Neuronal stem cell (in vitro differentiated cells): Measurements from ENCODE around the gene CANT1.

Experiments
- DNase-seq: peaks from one replicate; pipeline ENCODE4 v3.0.0-alpha.2; 2013; ENCODE audit warnings: low spot score
- H2AFZ ChIP-seq: one replicate; pipeline ENCODE4 v1.6.1; 2013; ENCODE audit warnings: mild to moderate bottlenecking, low read length, inconsistent platforms
- H2AK5ac ChIP-seq: 2 replicates; pipeline ENCODE4 v1.6.1; 2013; ENCODE audit warnings: low read depth, mild to moderate bottlenecking, inconsistent platforms, low read length, moderate library complexity, mixed read lengths
- H2BK120ac ChIP-seq: 2 replicates; pipeline ENCODE4 v1.6.1; 2013; ENCODE audit warnings: low read depth, mild to moderate bottlenecking, inconsistent platforms, low read length, moderate library complexity, mixed read lengths
- H2BK12ac ChIP-seq: one replicate; pipeline ENCODE4 v1.6.1; 2013; ENCODE audit warnings: low read length, inconsistent platforms
- H2BK15ac ChIP-seq: 2 replicates; pipeline ENCODE4 v1.6.1; 2013; ENCODE audit warnings: mild to moderate bottlenecking, low read length, inconsistent platforms, mixed read lengths
- H2BK5ac ChIP-seq: one replicate; pipeline ENCODE4 v1.6.1; 2013; ENCODE audit warnings: inconsistent platforms, mild to moderate bottlenecking, low read length, moderate library complexity
- H3K14ac ChIP-seq: one replicate; pipeline ENCODE4 v1.6.1; 2013; ENCODE audit warnings: low read length, inconsistent platforms
- H3K18ac ChIP-seq: 2 replicates; pipeline ENCODE4 v1.6.1; 2013; ENCODE audit warnings: low read length, inconsistent platforms
- H3K23ac ChIP-seq: 2 replicates; pipeline ENCODE4 v1.6.1; 2013; ENCODE audit warnings: low read depth, mild to moderate bottlenecking, mixed read lengths, low read length, inconsistent platforms; ENCODE audit not compliant: poor library complexity
- H3K27ac ChIP-seq: replicated peaks from 3 replicates; pipeline ENCODE4 v1.5.1; 2013; ENCODE audit warnings: low read length, inconsistent platforms
- H3K27me3 ChIP-seq, 3 experiments: 2 replicates each; pipeline ENCODE4 v1.6.1; 2013; ENCODE audit warnings: low read length in 3 of 3, mild to moderate bottlenecking in 2 of 3, inconsistent platforms in 1 of 3, low read depth in 1 of 3, mixed read lengths in 1 of 3, moderate library complexity in 1 of 3; ENCODE audit not compliant: control insufficient read depth in 3 of 3, insufficient read depth in 3 of 3
- H3K36me3 ChIP-seq, 2 donors: replicated peaks in 1 of 2; 2 replicates each; pipeline ENCODE4 v1.6.1; 2013; ENCODE audit warnings: low read length in 2 of 2; ENCODE audit not compliant: control insufficient read depth in 2 of 2, insufficient read depth in 2 of 2
- H3K4ac ChIP-seq: 2 replicates; pipeline ENCODE4 v1.6.1; 2013; ENCODE audit warnings: inconsistent platforms, mild to moderate bottlenecking, low read length, moderate library complexity
- H3K4me1 ChIP-seq, 2 donors: 1 replicate in 1 of 2; 2 replicates in 1 of 2; pipeline ENCODE4 v1.6.1; 2013; ENCODE audit warnings: low read length in 2 of 2, low read depth in 1 of 2; ENCODE audit not compliant: control insufficient read depth in 2 of 2, insufficient read depth in 1 of 2
- H3K4me2 ChIP-seq: one replicate; pipeline ENCODE4 v1.6.1; 2013; ENCODE audit warnings: mild to moderate bottlenecking, low read length, inconsistent platforms; ENCODE audit not compliant: insufficient read depth, poor library complexity, severe bottlenecking
- H3K4me3 ChIP-seq, 2 donors: 2 replicates each; pipeline ENCODE4 v1.5.1; 2013; ENCODE audit warnings: low read length in 2 of 2, mild to moderate bottlenecking in 2 of 2, inconsistent platforms in 1 of 2, moderate library complexity in 1 of 2
- H3K79me1 ChIP-seq: one replicate; pipeline ENCODE4 v1.6.1; 2013; ENCODE audit warnings: low read depth, mild to moderate bottlenecking, inconsistent platforms, low read length, moderate library complexity
- H3K9ac ChIP-seq: one replicate; pipeline ENCODE4 v1.6.1; 2013; ENCODE audit warnings: mild to moderate bottlenecking, low read depth, low read length, inconsistent platforms; ENCODE audit not compliant: poor library complexity
- H3K9me3 ChIP-seq, 2 donors: replicated peaks in 1 of 2; 2 replicates each; pipeline versions ENCODE3 to v1.6.1; 2013; ENCODE audit warnings: low read length in 2 of 2, mild to moderate bottlenecking in 2 of 2, inconsistent platforms in 1 of 2, low read depth in 1 of 2, mixed read lengths in 1 of 2, moderate library complexity in 1 of 2; ENCODE audit not compliant: control insufficient read depth in 2 of 2, insufficient read depth in 1 of 2
- H4K8ac ChIP-seq: one replicate; pipeline ENCODE4 v1.6.1; 2013; ENCODE audit warnings: low read depth, mild to moderate bottlenecking, inconsistent platforms, low read length, moderate library complexity
- H4K91ac ChIP-seq: one replicate; pipeline ENCODE4 v1.6.1; 2013; ENCODE audit warnings: low read length, low read depth, mild to moderate bottlenecking, inconsistent platforms; ENCODE audit not compliant: poor library complexity
- WGBS, 2 donors: extraction: QIAGEN DNeasy Blood & Tissue Kit; methylation state at CpG; one replicate each; pipeline ENCODE4 v1.1.7; 2013; ENCODE audit warnings: missing lambda C conversion rate in 2 of 2, mixed read lengths in 1 of 2; ENCODE audit not compliant: insufficient read length in 2 of 2, insufficient replicate concordance in 1 of 2; ENCODE audit errors: extremely low coverage in 2 of 2; 5-methylcytosine and 5-hydroxymethylcytosine counted together

Gene CANT1

DNA sequence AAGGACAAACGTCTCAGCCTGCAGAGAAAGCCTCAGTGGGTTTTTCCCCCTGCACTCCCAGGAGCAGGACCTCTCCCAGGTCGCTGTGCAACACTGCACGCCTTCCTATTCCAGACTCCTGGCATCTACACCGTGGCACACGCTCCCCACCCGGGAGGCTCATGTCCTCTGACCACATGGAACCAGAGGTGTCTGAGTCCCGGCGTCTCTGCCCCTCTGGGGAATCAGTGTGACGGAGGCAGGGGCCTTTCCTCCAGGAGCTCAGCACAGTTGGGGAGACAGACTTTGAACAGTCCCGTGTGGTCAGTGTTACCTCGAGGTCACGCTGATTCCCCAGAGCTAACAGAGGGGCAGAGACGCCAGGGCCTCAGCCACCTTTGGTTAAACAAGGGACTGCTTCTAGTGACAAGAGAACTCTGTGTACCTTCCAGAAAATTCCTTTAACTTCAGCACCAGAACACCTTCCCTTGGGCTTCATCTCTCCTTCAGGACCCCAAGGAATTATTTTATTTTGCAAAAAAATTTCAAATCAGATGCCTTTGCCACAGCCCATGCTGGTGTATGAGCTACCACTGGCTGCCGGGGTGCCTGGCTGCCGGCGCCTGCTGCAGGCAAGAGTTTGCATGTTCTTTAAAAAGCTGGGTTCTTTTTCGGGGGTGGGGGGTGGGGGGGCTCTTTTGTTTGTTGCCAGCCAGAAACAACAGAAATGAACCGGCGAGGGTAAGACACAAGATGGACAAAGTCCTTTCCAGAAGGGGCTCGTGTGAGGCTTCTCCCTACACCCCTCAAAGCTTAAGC lies 6.6 kb downstream of the CANT1 start:
- no peak overlapping the region for H3K23ac ChIP-seq
- H2BK12ac ChIP-seq = no peak overlapping the region
- no peak overlapping the region for H3K27ac ChIP-seq
- H3K18ac ChIP-seq = no peak overlapping the region
- peaks cover 5 to 39% of the 10 kb centered on the region in 2 donors for H3K36me3 ChIP-seq
- H4K91ac ChIP-seq = no peak overlapping the region
- H2AFZ ChIP-seq = no peak overlapping the region
- H4K8ac ChIP-seq = no peak overlapping the region
- H3K4me1 ChIP-seq = peaks cover 4 to 6% of the 10 kb centered on the region in 2 donors
- H2AK5ac ChIP-seq = no peak overlapping the region
- no peak for DNase-seq
- no peaks in the 10 kb centered on the region for H3K27me3 ChIP-seq
- no peaks in the 10 kb centered on the region for H3K9me3 ChIP-seq
- no peak overlapping the region for H3K4me2 ChIP-seq
- H2BK15ac ChIP-seq = no peak overlapping the region
- H2BK120ac ChIP-seq = no peak overlapping the region
- H3K9ac ChIP-seq = no peak overlapping the region
- WGBS, 2 donors = no CpG with 5 or more reads among the region's 20 CpGs
- H3K4ac ChIP-seq = no peak overlapping the region
- H3K4me3 ChIP-seq = no peak overlapping the region
- H3K14ac ChIP-seq = no peak overlapping the region
- peaks cover 28% of the 10 kb centered on the region for H3K79me1 ChIP-seq
- H2BK5ac ChIP-seq = no peak overlapping the region

DNA sequence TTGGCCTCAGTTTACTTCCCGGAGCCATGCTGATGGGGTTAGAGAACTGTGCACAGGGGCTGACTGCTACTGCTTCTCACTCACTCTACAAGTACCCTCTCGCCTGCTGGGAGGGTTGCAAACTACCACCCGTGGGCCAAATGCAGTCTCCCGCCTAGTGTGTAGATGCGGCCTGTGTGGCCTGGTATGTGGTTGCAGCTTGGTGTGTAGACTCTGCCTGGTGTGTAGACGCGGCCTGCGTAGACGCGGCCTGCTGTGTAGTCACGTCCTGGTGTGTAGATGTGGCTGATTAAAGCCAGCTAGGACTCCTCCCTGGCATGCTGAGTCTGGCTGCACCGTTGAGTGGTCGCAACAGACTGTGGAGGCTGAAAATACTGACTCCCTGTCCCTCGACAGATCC lies 7.3 kb downstream of the CANT1 start:
- H3K27ac ChIP-seq = no peak overlapping the region
- no peak overlapping the region for H3K4me2 ChIP-seq
- no peak overlapping the region for H3K14ac ChIP-seq
- no peak overlapping the region for H3K9ac ChIP-seq
- H4K8ac ChIP-seq = no peak overlapping the region
- H4K91ac ChIP-seq = no peak overlapping the region
- no peak overlapping the region for H3K4me3 ChIP-seq
- H2BK15ac ChIP-seq = no peak overlapping the region
- no peak overlapping the region for H2BK120ac ChIP-seq
- H3K18ac ChIP-seq = no peak overlapping the region
- peaks cover 9 to 39% of the 10 kb centered on the region in 2 donors for H3K36me3 ChIP-seq
- no peak overlapping the region for H2AFZ ChIP-seq
- H3K4me1 ChIP-seq = peaks cover 4 to 6% of the 10 kb centered on the region in 2 donors
- no peak overlapping the region for H2AK5ac ChIP-seq
- no peaks in the 10 kb centered on the region for H3K27me3 ChIP-seq
- no peak overlapping the region for H2BK5ac ChIP-seq
- no CpG with 5 or more reads among the region's 14 CpGs for WGBS, 2 donors
- no peak overlapping the region for H3K23ac ChIP-seq
- H3K79me1 ChIP-seq = peaks cover 29% of the 10 kb centered on the region
- H3K4ac ChIP-seq = no peak overlapping the region
- DNase-seq = no peak
- no peaks in the 10 kb centered on the region for H3K9me3 ChIP-seq
- no peak overlapping the region for H2BK12ac ChIP-seq

DNA sequence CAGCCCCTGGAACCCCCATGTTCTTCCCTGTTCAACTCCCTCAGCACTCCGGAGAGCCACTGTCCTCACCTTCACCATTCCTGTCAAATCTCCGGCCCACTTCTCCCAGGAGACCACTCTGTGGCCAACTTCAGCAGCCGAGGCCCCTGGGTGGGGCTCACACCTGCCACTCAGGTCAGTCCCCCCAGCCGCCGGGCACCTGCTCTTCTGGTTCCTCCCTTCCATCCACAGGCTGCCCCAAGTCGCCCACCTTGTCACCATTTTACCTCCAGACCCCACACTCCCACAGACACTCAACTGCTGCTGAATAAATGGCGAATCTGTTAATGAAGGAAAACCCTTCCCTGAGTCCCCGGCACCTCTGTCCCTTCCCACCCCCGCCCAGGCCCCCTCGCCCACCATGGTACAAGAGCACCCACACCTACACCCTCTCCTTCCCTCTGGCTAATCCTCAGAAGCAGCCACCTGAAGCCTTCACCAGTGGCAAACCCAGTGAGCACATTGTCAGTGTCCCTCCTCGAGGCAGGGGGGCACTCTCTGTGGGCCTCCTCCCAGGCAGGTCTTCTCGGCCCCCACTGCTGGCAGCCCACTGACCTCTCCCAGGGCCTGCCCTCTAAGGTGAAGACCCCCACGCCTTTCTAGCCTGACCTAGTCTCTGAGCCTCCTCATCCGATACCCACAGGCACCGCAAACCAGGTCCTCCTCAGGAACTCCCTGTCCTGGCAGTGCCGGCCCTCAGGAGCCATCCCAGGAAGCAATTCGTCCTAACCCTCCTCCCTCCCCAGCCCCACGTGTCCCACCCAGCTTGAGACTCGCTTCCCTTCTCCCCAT lies 8.2 kb downstream of the CANT1 start:
- Histone ChIP-seq H2AFZ (no peak overlapping the region), H2BK12ac (no peak overlapping the region), H4K91ac (no peak overlapping the region), H3K18ac (peak overlapping the region; percentile 45), H3K27me3 (no peaks in the 10 kb centered on the region), H2BK5ac (peak overlapping the region; percentile 20), H3K14ac (no peak overlapping the region), H4K8ac (no peak overlapping the region), H3K23ac (peak overlapping the region; percentile 37), H3K4me3 (no peak overlapping the region), H2AK5ac (no peak overlapping the region), H3K4me1 (peaks cover 4 to 6% of the 10 kb centered on the region in 2 donors), H3K4ac (no peak overlapping the region), H3K9ac (no peak overlapping the region), H3K9me3 (no peaks in the 10 kb centered on the region), H3K36me3 (peaks cover 12 to 44% of the 10 kb centered on the region in 2 donors), H2BK120ac (no peak overlapping the region), H3K27ac (no peak overlapping the region), H3K79me1 (peaks cover 29% of the 10 kb centered on the region), H3K4me2 (no peak overlapping the region), H2BK15ac (no peak overlapping the region)
- DNase-seq = no peak
- WGBS, 2 donors = no CpG with 5 or more reads among the region's 19 CpGs
